Measurements from ENCODE around the gene NKX6-2.

The NKX6-2 gene

GRCh38 chr10:132805599-132805998 is 19.7 kb upstream of the NKX6-2 start:
- Histone ChIP-seq H3K9me2 (ENCODE audit: low read depth, low read length) (no peaks in the 10 kb centered on the region), H4K20me1 (ENCODE audit: insufficient read depth, low read length) (no peaks in the 10 kb centered on the region), H3K79me2 (ENCODE audit: insufficient read depth, low read length) (no peaks in the 10 kb centered on the region), H3K4me1 (ENCODE audit: insufficient read depth, low read length, severe bottlenecking) (no peaks in the 10 kb centered on the region), H3K9ac (ENCODE audit: low read length) (no peak overlapping the region), H3K27ac (ENCODE audit: low read depth, low read length, poor library complexity, severe bottlenecking) (no peak overlapping the region), H3K36me3 (ENCODE audit: insufficient read depth, low read length) (no peaks in the 10 kb centered on the region), H3K9me3 (ENCODE audit: low read length) (no peaks in the 10 kb centered on the region), H3K4me2 (ENCODE audit: low read length) (no peak overlapping the region), H3K4me3 (ENCODE audit: low read depth, low read length, poor library complexity, severe bottlenecking) (no peak overlapping the region), H3F3A (ENCODE audit: insufficient read depth, low read length) (no peaks in the 10 kb centered on the region), H2AFZ (ENCODE audit: low read length) (no peak overlapping the region), H3K27me3 (ENCODE audit: insufficient read depth, low read length) (no peaks in the 10 kb centered on the region)
- TF ChIP-seq, protein P1, sequence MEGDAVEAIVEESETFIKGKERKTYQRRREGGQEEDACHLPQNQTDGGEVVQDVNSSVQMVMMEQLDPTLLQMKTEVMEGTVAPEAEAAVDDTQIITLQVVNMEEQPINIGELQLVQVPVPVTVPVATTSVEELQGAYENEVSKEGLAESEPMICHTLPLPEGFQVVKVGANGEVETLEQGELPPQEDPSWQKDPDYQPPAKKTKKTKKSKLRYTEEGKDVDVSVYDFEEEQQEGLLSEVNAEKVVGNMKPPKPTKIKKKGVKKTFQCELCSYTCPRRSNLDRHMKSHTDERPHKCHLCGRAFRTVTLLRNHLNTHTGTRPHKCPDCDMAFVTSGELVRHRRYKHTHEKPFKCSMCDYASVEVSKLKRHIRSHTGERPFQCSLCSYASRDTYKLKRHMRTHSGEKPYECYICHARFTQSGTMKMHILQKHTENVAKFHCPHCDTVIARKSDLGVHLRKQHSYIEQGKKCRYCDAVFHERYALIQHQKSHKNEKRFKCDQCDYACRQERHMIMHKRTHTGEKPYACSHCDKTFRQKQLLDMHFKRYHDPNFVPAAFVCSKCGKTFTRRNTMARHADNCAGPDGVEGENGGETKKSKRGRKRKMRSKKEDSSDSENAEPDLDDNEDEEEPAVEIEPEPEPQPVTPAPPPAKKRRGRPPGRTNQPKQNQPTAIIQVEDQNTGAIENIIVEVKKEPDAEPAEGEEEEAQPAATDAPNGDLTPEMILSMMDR (IDR thresholded peaks at IDR 0.05; ENCODE audit: low read length) = no peak
- no peak for TF ChIP-seq EZH2 (IDR thresholded peaks at IDR 0.05; ENCODE audit: borderline replicate concordance, low read length)

- Histone ChIP-seq H2AFZ (ENCODE audit: low read length) (no peak overlapping the region), H3F3A (ENCODE audit: insufficient read depth, low read length) (no peaks in the 10 kb centered on the region), H3K4me1 (ENCODE audit: insufficient read depth, low read length, severe bottlenecking) (no peaks in the 10 kb centered on the region), H3K4me3 (ENCODE audit: low read depth, low read length, poor library complexity, severe bottlenecking) (no peak overlapping the region), H3K27ac (ENCODE audit: low read depth, low read length, poor library complexity, severe bottlenecking) (no peak overlapping the region), H3K36me3 (ENCODE audit: insufficient read depth, low read length) (no peaks in the 10 kb centered on the region), H3K79me2 (ENCODE audit: insufficient read depth, low read length) (no peaks in the 10 kb centered on the region), H4K20me1 (ENCODE audit: insufficient read depth, low read length) (no peaks in the 10 kb centered on the region), H3K9me2 (ENCODE audit: low read depth, low read length) (no peaks in the 10 kb centered on the region), H3K4me2 (ENCODE audit: low read length) (no peak overlapping the region), H3K27me3 (ENCODE audit: insufficient read depth, low read length) (no peaks in the 10 kb centered on the region), H3K9me3 (ENCODE audit: low read length) (no peaks in the 10 kb centered on the region), H3K9ac (ENCODE audit: low read length) (no peak overlapping the region)
- TF ChIP-seq EZH2 (IDR thresholded peaks at IDR 0.05; ENCODE audit: borderline replicate concordance, low read length) = no peak
- TF ChIP-seq, protein P1 (IDR thresholded peaks at IDR 0.05; ENCODE audit: low read length) = no peak
Observed at GRCh38 chr10:132804785-132805426, 19.0 kb upstream of the NKX6-2 start.

DNA sequence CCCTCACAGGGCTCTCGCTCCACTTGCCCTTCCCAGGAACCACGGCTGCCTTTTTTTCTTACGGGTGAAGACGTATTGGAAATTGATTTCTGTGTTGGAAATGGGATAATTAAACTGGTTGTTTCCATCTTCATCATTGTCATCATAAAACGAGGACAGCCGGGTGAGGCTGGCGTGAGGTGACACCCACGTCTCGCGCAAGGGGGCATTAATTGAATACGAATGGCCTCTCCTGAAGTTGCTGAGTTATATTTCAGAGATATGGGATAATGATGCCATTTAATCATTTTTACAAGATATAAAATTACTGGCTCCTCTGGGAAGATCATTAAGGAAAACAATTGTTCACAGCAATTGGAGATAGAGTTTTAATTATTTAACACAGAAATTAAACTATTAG is 18.3 kb upstream of the NKX6-2 start:
- Histone ChIP-seq H3F3A (ENCODE audit: insufficient read depth, low read length) (no peaks in the 10 kb centered on the region), H2AFZ (ENCODE audit: low read length) (no peak overlapping the region), H3K27ac (ENCODE audit: low read depth, low read length, poor library complexity, severe bottlenecking) (no peak overlapping the region), H3K4me3 (ENCODE audit: low read depth, low read length, poor library complexity, severe bottlenecking) (no peak overlapping the region), H4K20me1 (ENCODE audit: insufficient read depth, low read length) (no peaks in the 10 kb centered on the region), H3K9me3 (ENCODE audit: low read length) (no peaks in the 10 kb centered on the region), H3K9me2 (ENCODE audit: low read depth, low read length) (no peaks in the 10 kb centered on the region), H3K27me3 (ENCODE audit: insufficient read depth, low read length) (no peaks in the 10 kb centered on the region), H3K79me2 (ENCODE audit: insufficient read depth, low read length) (no peaks in the 10 kb centered on the region), H3K9ac (ENCODE audit: low read length) (no peak overlapping the region), H3K36me3 (ENCODE audit: insufficient read depth, low read length) (no peaks in the 10 kb centered on the region), H3K4me2 (ENCODE audit: low read length) (no peak overlapping the region), H3K4me1 (ENCODE audit: insufficient read depth, low read length, severe bottlenecking) (no peaks in the 10 kb centered on the region)
- TF ChIP-seq, protein P1 (IDR thresholded peaks at IDR 0.05; ENCODE audit: low read length) = no peak
- TF ChIP-seq EZH2 (IDR thresholded peaks at IDR 0.05; ENCODE audit: borderline replicate concordance, low read length) = no peak
